ENCODE measurements around the gene HFE.

The HFE gene

GRCh38 chr6:26130581-26131249 lies 43.5 kb downstream of the HFE start:
- DNase-seq (ENCODE audit: low read depth in 2 of 3, low spot score in 2 of 3), result no peak

- no peak for DNase-seq (ENCODE audit: low read depth in 2 of 3, low spot score in 2 of 3)
Measured at GRCh38 chr6:26131618-26132017, 44.4 kb downstream of the HFE start.

- no peak for DNase-seq (ENCODE audit: low read depth in 2 of 3, low spot score in 2 of 3)
Measured at GRCh38 chr6:26133730-26134129, 46.5 kb downstream of the HFE start.

- no peak for DNase-seq (ENCODE audit: low read depth in 2 of 3, low spot score in 2 of 3)
Measured at GRCh38 chr6:26136321-26136720, 49.1 kb downstream of the HFE start.

GRCh38 chr6:26140254-26140966 lies 53.2 kb downstream of the HFE start:
- no peak for DNase-seq (ENCODE audit: low read depth in 2 of 3, low spot score in 2 of 3)

- no peak for DNase-seq (ENCODE audit: low read depth in 2 of 3, low spot score in 2 of 3)
Measured at GRCh38 chr6:26140967-26141294, 53.7 kb downstream of the HFE start.

- DNase-seq (ENCODE audit: low read depth in 2 of 3, low spot score in 2 of 3), result no peak
Measured at GRCh38 chr6:26141378-26141904, 54.2 kb downstream of the HFE start.

GRCh38 chr6:26142026-26142425 lies 54.8 kb downstream of the HFE start:
- no peak for DNase-seq (ENCODE audit: low read depth in 2 of 3, low spot score in 2 of 3)

Data from activated CD8-positive, alpha-beta memory T cell treated with anti-CD3 and anti-CD28 coated beads for 48 hours (primary cell).